H1 (cell line): ENCODE measurements around the gene PRIMPOL. TPM values are rescaled to one million over a fixed set of nuclear protein-coding genes. Genes with fewer than 3 reads are reported as not detected.

Experiments
- CTCF ChIA-PET: fragments of 300-600 bp; sonication (Branson Sonifier 250); formaldehyde crosslinking; loops from one replicate; lab custom pipeline; 2021; ENCODE audit not compliant: partially characterized antibody; lab: Charles Lee
- POLR2A ChIA-PET: fragments of 300-600 bp; sonication (Branson Sonifier 250); formaldehyde crosslinking; loops from one replicate; lab custom pipeline; 2021; ENCODE audit warnings: inconsistent platforms; ENCODE audit not compliant: partially characterized antibody; lab: Charles Lee
- DNase-seq, 2 experiments: peaks; one replicate each; pipeline versions ENCODE4 v3.0.0 to v3.0.0-alpha.2; 2010 to 2022; ENCODE audit warnings: low spot score in 2 of 2, low read depth in 1 of 2, mixed read lengths in 1 of 2
- FAIRE-seq: peaks from 2 replicates; lab custom pipeline; 2011; peaks lifted over from hg19 to GRCh38; lab: Jason Lieb, UNC
- H2AFZ ChIP-seq: 2 replicates; pipeline ENCODE4 v1.8.1; 2012; ENCODE audit warnings: low read length, inconsistent platforms
- H2AK5ac ChIP-seq: 2 replicates; pipeline ENCODE4 v1.6.1; 2013; ENCODE audit warnings: low read depth, low read length
- H2BK120ac ChIP-seq: replicated peaks from 2 replicates; pipeline ENCODE3; 2013; ENCODE audit warnings: low read depth, low read length, inconsistent platforms
- H2BK12ac ChIP-seq: 2 replicates; pipeline ENCODE4 v1.6.1; 2013; ENCODE audit warnings: low read depth, low read length
- H2BK15ac ChIP-seq: 2 replicates; pipeline ENCODE4 v1.6.1; 2013; ENCODE audit warnings: low read length
- H2BK20ac ChIP-seq: 2 replicates; pipeline ENCODE4 v1.6.1; 2013; ENCODE audit warnings: low read length
- H2BK5ac ChIP-seq: 2 replicates; pipeline ENCODE4 v1.6.1; 2013; ENCODE audit warnings: low read depth, low read length
- H3K14ac ChIP-seq: 2 replicates; pipeline ENCODE4 v1.6.1; 2013; ENCODE audit warnings: inconsistent platforms; ENCODE audit not compliant: insufficient read length
- H3K18ac ChIP-seq: 2 replicates; pipeline ENCODE4 v1.6.1; 2013; ENCODE audit warnings: low read length; ENCODE audit errors: extremely low read depth
- H3K23ac ChIP-seq: 2 replicates; pipeline ENCODE4 v1.6.1; 2013; ENCODE audit warnings: inconsistent platforms; ENCODE audit not compliant: insufficient read length
- H3K23me2 ChIP-seq: 2 replicates; pipeline ENCODE4 v1.6.1; 2013; ENCODE audit warnings: low read depth, low read length
- H3K27ac ChIP-seq: 2 replicates; pipeline ENCODE4 v1.6.1; 2011; ENCODE audit warnings: low read depth, low read length, inconsistent platforms
- H3K27me3 ChIP-seq, 4 experiments: replicated peaks in 1 of 4; 1 replicate in 1 of 4; 2 replicates in 3 of 4; pipeline versions ENCODE4 v1.6.1 to v1.8.1; 2011 to 2013; ENCODE audit warnings: low read length in 3 of 4, mild to moderate bottlenecking in 3 of 4, inconsistent platforms in 2 of 4, mixed read lengths in 2 of 4, moderate library complexity in 1 of 4; ENCODE audit not compliant: control insufficient read depth in 3 of 4, insufficient read depth in 3 of 4; ENCODE audit errors: extremely low read depth in 1 of 4
- H3K36me3 ChIP-seq, 4 experiments: 2 replicates each; pipeline versions ENCODE4 v1.6.1 to v1.8.1; 2011 to 2013; ENCODE audit warnings: mild to moderate bottlenecking in 4 of 4, low read length in 3 of 4, moderate library complexity in 2 of 4, control low read depth in 1 of 4, inconsistent platforms in 1 of 4; ENCODE audit not compliant: insufficient read depth in 4 of 4, control insufficient read depth in 2 of 4
- H3K4ac ChIP-seq: replicated peaks from 2 replicates; pipeline ENCODE3; 2013; ENCODE audit warnings: low read length, low read depth, mixed read lengths, inconsistent platforms; ENCODE audit not compliant: insufficient read length
- H3K4me1 ChIP-seq, 4 experiments: replicated peaks in 1 of 4; 1 replicate in 1 of 4; 2 replicates in 3 of 4; pipeline versions ENCODE4 v1.6.1 to v1.8.1; 2011 to 2013; ENCODE audit warnings: low read length in 3 of 4, inconsistent platforms in 2 of 4, mixed read lengths in 1 of 4; ENCODE audit not compliant: insufficient read depth in 4 of 4, control insufficient read depth in 3 of 4
- H3K4me2 ChIP-seq, 2 experiments: 2 replicates each; pipeline versions ENCODE4 v1.6.1 to v1.8.1; 2011 to 2013; ENCODE audit warnings: low read depth in 2 of 2, low read length in 2 of 2, control low read depth in 1 of 2, inconsistent platforms in 1 of 2, mild to moderate bottlenecking in 1 of 2; ENCODE audit not compliant: insufficient read depth in 1 of 2
- H3K4me3 ChIP-seq, 4 experiments: fragments of 200-600, 300-600 bp in 1 of 4; sonication (generic), shearing (Covaris generic), sonication (Bioruptor Twin) in 1 of 4; 2 replicates each; pipeline versions ENCODE4 v1.5.1 to v1.8.1; 2011 to 2016; ENCODE audit warnings: low read length in 4 of 4, low read depth in 3 of 4, control low read depth in 2 of 4, inconsistent platforms in 2 of 4, mild to moderate bottlenecking in 2 of 4, mixed read lengths in 1 of 4, moderate library complexity in 1 of 4; ENCODE audit not compliant: insufficient read depth in 2 of 4; ENCODE audit errors: extremely low read depth in 1 of 4
- H3K56ac ChIP-seq: replicated peaks from 2 replicates; pipeline ENCODE3; 2013; ENCODE audit warnings: low read depth, mild to moderate bottlenecking, mixed read lengths, low read length, inconsistent platforms; ENCODE audit not compliant: insufficient read length
- H3K79me1 ChIP-seq: 2 replicates; pipeline ENCODE4 v1.6.1; 2013; ENCODE audit warnings: low read depth, low read length, control low read depth
- H3K79me2 ChIP-seq, 2 experiments: 2 replicates each; pipeline versions ENCODE4 v1.6.1 to v1.8.1; 2012 to 2013; ENCODE audit warnings: low read length in 2 of 2, mild to moderate bottlenecking in 2 of 2, inconsistent platforms in 1 of 2; ENCODE audit not compliant: insufficient read depth in 2 of 2, control insufficient read depth in 1 of 2
- H3K9ac ChIP-seq, 4 experiments: replicated peaks in 1 of 4; 1 replicate in 1 of 4; 2 replicates in 3 of 4; pipeline versions ENCODE4 v1.6.1 to v1.8.1; 2011 to 2013; ENCODE audit warnings: low read depth in 3 of 4, low read length in 3 of 4, control low read depth in 2 of 4, mild to moderate bottlenecking in 2 of 4, moderate library complexity in 2 of 4, inconsistent platforms in 1 of 4; ENCODE audit errors: extremely low read depth in 1 of 4
- H3K9me3 ChIP-seq, 2 experiments: 2 replicates each; pipeline versions ENCODE4 v1.6.1 to v1.8.1; 2012 to 2013; ENCODE audit warnings: mild to moderate bottlenecking in 2 of 2, moderate library complexity in 2 of 2, control low read depth in 1 of 2, inconsistent platforms in 1 of 2, low read depth in 1 of 2, low read length in 1 of 2, mixed read lengths in 1 of 2; ENCODE audit not compliant: insufficient read depth in 2 of 2
- H4K20me1 ChIP-seq, 2 experiments: replicated peaks in 1 of 2; 2 replicates each; pipeline versions ENCODE3 to v1.8.1; 2011 to 2013; ENCODE audit warnings: inconsistent platforms in 2 of 2, low read length in 2 of 2, mild to moderate bottlenecking in 1 of 2; ENCODE audit not compliant: insufficient read depth in 2 of 2, control insufficient read depth in 1 of 2
- H4K5ac ChIP-seq: 2 replicates; pipeline ENCODE4 v1.6.1; 2013; ENCODE audit warnings: low read length, low read depth, mixed read lengths, inconsistent platforms; ENCODE audit not compliant: insufficient read length
- H4K8ac ChIP-seq: 2 replicates; pipeline ENCODE4 v1.8.0; 2013; ENCODE audit warnings: mild to moderate bottlenecking, moderate library complexity, low read length, inconsistent platforms; ENCODE audit not compliant: insufficient read depth; ENCODE audit errors: extremely low read depth
- H4K91ac ChIP-seq: replicated peaks from 2 replicates; pipeline ENCODE3; 2013; ENCODE audit warnings: low read length, mixed read lengths, inconsistent platforms; ENCODE audit not compliant: insufficient read length
- BRCA1 ChIP-seq: IDR thresholded peaks from 2 replicates; pipeline ENCODE4 v1.6.1; 2012; ENCODE audit warnings: low read depth, low read length, improper control_type of control experiment
- CEBPB ChIP-seq: IDR thresholded peaks from 2 replicates; pipeline ENCODE4 v1.6.1; 2012; ENCODE audit warnings: low read depth, low read length
- CHD2 ChIP-seq: IDR thresholded peaks from 2 replicates; pipeline ENCODE4 v1.6.1; 2012; ENCODE audit warnings: low read length, improper control_type of control experiment
- EGR1 ChIP-seq: IDR thresholded peaks from 2 replicates; pipeline ENCODE4 v1.6.1; 2011; ENCODE audit warnings: low read depth, low read length, borderline replicate concordance
- EP300 ChIP-seq, 2 experiments: IDR thresholded peaks; 1 replicate in 1 of 2; 2 replicates in 1 of 2; pipeline ENCODE4 v1.6.1; 2011 to 2012; ENCODE audit warnings: low read depth in 2 of 2, low read length in 2 of 2, mild to moderate bottlenecking in 2 of 2, borderline replicate concordance in 1 of 2, inconsistent platforms in 1 of 2, moderate library complexity in 1 of 2
- EZH2 ChIP-seq: fragments of 200-600 bp; sonication (generic); IDR thresholded peaks from 2 replicates; pipeline ENCODE4 v1.7.1; 2012; ENCODE audit warnings: low read depth, mild to moderate bottlenecking, moderate library complexity, low read length, inconsistent platforms; ENCODE audit not compliant: severe bottlenecking
- JUN ChIP-seq: IDR thresholded peaks from 2 replicates; pipeline ENCODE4 v1.6.1; 2011; ENCODE audit warnings: low read depth, mild to moderate bottlenecking, improper control_type of control experiment, low read length
- KDM5A ChIP-seq: fragments of 200-600 bp; IDR thresholded peaks from 2 replicates; pipeline ENCODE4 v1.7.1; 2012; ENCODE audit warnings: mild to moderate bottlenecking, low read length, inconsistent platforms, mixed read lengths
- NANOG ChIP-seq: IDR thresholded peaks from 2 replicates; pipeline ENCODE4 v1.6.1; 2011; ENCODE audit warnings: low read length, low read depth, mild to moderate bottlenecking, inconsistent platforms; ENCODE audit not compliant: insufficient read depth, poor library complexity, severe bottlenecking
- PHF8 ChIP-seq: fragments of 200-600 bp; sonication (generic); conservative IDR thresholded peaks from 2 replicates; pipeline ENCODE4 v1.7.1; 2012; ENCODE audit warnings: low read depth, mild to moderate bottlenecking, inconsistent platforms, low read length, moderate library complexity
- SP2 ChIP-seq: IDR thresholded peaks from 2 replicates; pipeline ENCODE4 v1.6.1; 2012; ENCODE audit warnings: mild to moderate bottlenecking, low read length, inconsistent platforms
- SP4 ChIP-seq: IDR thresholded peaks from 2 replicates; pipeline ENCODE4 v1.6.1; 2012; ENCODE audit warnings: low read length, inconsistent platforms
- SRF ChIP-seq: IDR thresholded peaks from 2 replicates; pipeline ENCODE4 v1.6.1; 2011; ENCODE audit warnings: mild to moderate bottlenecking, low read depth, low read length, moderate library complexity
- TAF7 ChIP-seq: optimal IDR thresholded peaks from 2 replicates; pipeline ENCODE3; 2011; ENCODE audit warnings: low read depth, mild to moderate bottlenecking, inconsistent platforms, low read length, moderate library complexity, borderline replicate concordance
- ZNF274 ChIP-seq: IDR thresholded peaks from 2 replicates; pipeline ENCODE4 v1.7.0; 2012; ENCODE audit warnings: low read length, borderline replicate concordance; ENCODE audit errors: extremely low read depth
- WGBS, 2 experiments: shearing (Covaris generic) in 1 of 2; methylation state at CpG; one replicate each; pipeline versions ENCODE4 v1.1.6 to v1.1.7; 2013 to 2015; ENCODE audit warnings: low lambda C conversion rate in 2 of 2, mixed read lengths in 2 of 2, inconsistent platforms in 1 of 2, low coverage in 1 of 2, missing lambda C conversion rate in 1 of 2; ENCODE audit not compliant: insufficient replicate concordance in 2 of 2, insufficient coverage in 1 of 2, insufficient read length in 1 of 2; ENCODE audit errors: extremely low coverage in 1 of 2, missing lambda C conversion rate in 1 of 2; 5-methylcytosine and 5-hydroxymethylcytosine counted together
- polyA plus RNA-seq, 7 experiments: library from polyadenylated mRNA; depleted of rRNA in 3 of 7; stranded (reverse) in 5 of 7; unstranded in 2 of 7; fragments of >200 nt in 5 of 7; fragments of 200-250 nt in 2 of 7; gene quantifications; 1 replicate in 5 of 7; 2 replicates in 1 of 7; 4 replicates in 1 of 7; pipeline versions ENCODE4 v1.2.1 to v1.2.3, GENCODE V29; 2011 to 2013; ENCODE audit warnings: missing spikeins in 2 of 7, mixed read lengths in 2 of 7
- total RNA-seq: library from RNA; stranded (reverse); fragmentation: NEBNext Ultra II Directional; extraction: Animal tissue kit (Norgen Biotek cat#: 25700); gene quantifications from 2 replicates; pipeline ENCODE4 v1.2.1, GENCODE V29; 2021

Gene PRIMPOL
- total and polyA plus RNA-seq, 2 of the 8 experiments (the other 6 are each of a cell fraction or from before 2014, with no cell fraction given), result 4.4 to 6.7 TPM

DNA sequence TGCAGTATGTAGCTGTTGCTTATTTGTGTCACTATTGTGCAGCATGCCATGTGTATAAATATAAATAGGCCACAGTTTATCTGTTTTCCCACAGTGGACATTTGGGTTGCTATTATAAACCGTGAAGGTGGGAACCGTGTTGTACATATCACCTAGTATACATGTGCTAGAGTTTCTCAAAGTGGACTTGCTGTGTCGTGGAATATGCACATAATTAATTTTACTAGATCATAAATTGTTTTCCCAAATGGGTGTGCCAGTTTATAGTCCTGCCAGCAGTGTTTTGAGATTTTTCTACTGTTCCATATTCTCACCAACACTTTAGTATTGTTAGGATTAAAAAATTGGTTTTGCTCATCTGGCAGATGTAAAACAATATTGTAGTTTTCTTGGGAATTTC, 38.5 kb downstream of the PRIMPOL start:
- Histone ChIP-seq H3K23ac (no peak overlapping the region), H3K18ac (no peak overlapping the region), H3K27ac (no peak overlapping the region), H3K23me2 (no peaks in the 10 kb centered on the region), H3K4ac (no peak overlapping the region), H3K14ac (no peak overlapping the region), H3K9ac (no peak overlapping the region), H2AFZ (no peak overlapping the region), H3K56ac (no peak overlapping the region), H4K20me1 (no peaks in the 10 kb centered on the region), H3K79me1 (no peaks in the 10 kb centered on the region), H4K8ac (no peak overlapping the region), H2BK120ac (no peak overlapping the region), H4K5ac (no peak overlapping the region), H2AK5ac (no peak overlapping the region), H3K4me1 (peaks cover 0 to 4% (median 3%) of the 10 kb centered on the region in 4 experiments; a peak in 5 of 7 replicates), H3K9me3 (no peaks in the 10 kb centered on the region), H3K79me2 (no peaks in the 10 kb centered on the region), H3K4me3 (no peak overlapping the region), H2BK12ac (no peak overlapping the region), H2BK5ac (no peak overlapping the region), H4K91ac (no peak overlapping the region), H3K36me3 (peaks cover 0 to 6% (median 0%) of the 10 kb centered on the region in 4 experiments; a peak in 1 of 8 replicates), H3K4me2 (no peak overlapping the region; a peak in 1 of 4 replicates), H2BK20ac (no peak overlapping the region), H3K27me3 (no peaks in the 10 kb centered on the region), H2BK15ac (no peak overlapping the region)
- ChIA-PET CTCF (interaction anchor here (0.6 to 1.2 kb wide), 3 partner anchors 9 to 121 kb away, joined by 3 to 4 read pairs (median 4); no protein-coding TSS in a partner anchor), POLR2A (no interaction called here)
- no peak for DNase-seq
- 58% methylated on average over 3 of the region's 3 CpGs; no CpG with 5 or more reads in 1 of the 2 experiments for WGBS, 2 experiments
- FAIRE-seq, result no peak
- no peak for TF ChIP-seq PHF8
- TF ChIP-seq TAF7, result no peak
- TF ChIP-seq NANOG, result no peak
- no peak for TF ChIP-seq CHD2
- no peak for TF ChIP-seq JUN
- TF ChIP-seq ZNF274, result no peak
- TF ChIP-seq SP2, result no peak
- no peak for TF ChIP-seq BRCA1
- TF ChIP-seq EZH2, result no peak
- TF ChIP-seq KDM5A, result no peak
- TF ChIP-seq SP4, result no peak
- no peak for TF ChIP-seq EP300 (IDR thresholded peaks at IDR 0.05; ENCODE audit: borderline replicate concordance in 1 of 2, low read depth in 2 of 2, low read length in 2 of 2)
- TF ChIP-seq EGR1, result no peak
- no peak for TF ChIP-seq SRF
- TF ChIP-seq CEBPB, result no peak
